Measurements from ENCODE around the gene IL33.

Gene IL33

GRCh38 chr9:6304232-6304631, 88.6 kb downstream of the IL33 start:
- no peak for DNase-seq (ENCODE audit: low spot score)

- peak; percentile 11 for DNase-seq (ENCODE audit: low spot score)
Measured at GRCh38 chr9:6305954-6306563, 90.5 kb downstream of the IL33 start.

Data from hepatic stellate cell (primary cell).